Thyroid gland (tissue), 4 donors: ENCODE results near the gene EFCAB12.

Experiments
- CTCF ChIP-seq, 6 experiments: fragments of 200-600 bp in 3 of 6; fragments of 450-650 bp in 3 of 6; sonication (generic) in 3 of 6; IDR thresholded peaks; one replicate each; pipeline ENCODE4 v1.5.1; 2016 to 2019; ENCODE audit warnings: antibody characterized with exemption in 6 of 6, mild to moderate bottlenecking in 2 of 6, inconsistent platforms in 1 of 6, moderate library complexity in 1 of 6
- POLR2A ChIP-seq, 2 donors: fragments of 450-650 bp; IDR thresholded peaks; one replicate each; pipeline ENCODE4 v1.6.1; 2017; ENCODE audit warnings: antibody characterized with exemption in 2 of 2, mild to moderate bottlenecking in 2 of 2, moderate library complexity in 1 of 2

- no peak for TF ChIP-seq CTCF (IDR thresholded peaks at IDR 0.05)
- no peak for TF ChIP-seq POLR2A (IDR thresholded peaks at IDR 0.05)
Observed at GRCh38 chr3:129377615-129378014, 50.8 kb downstream of the EFCAB12 start.
